SK-N-SH (cell line): ENCODE measurements around the gene CDH13.

Experiments used
- CTCF ChIP-seq: fragments of 200-600 bp; sonication (generic); IDR thresholded peaks from 2 replicates; pipeline ENCODE4 v1.6.1; 2017; ENCODE audit warnings: antibody characterized with exemption, mild to moderate bottlenecking, moderate library complexity
- ELF1 ChIP-seq: IDR thresholded peaks from 2 replicates; pipeline ENCODE4 v1.4.0; 2012
- EP300 ChIP-seq, 2 experiments: IDR thresholded peaks; 2 replicates each; pipeline versions ENCODE4 v1.4.0 to v1.6.1; 2012; ENCODE audit warnings: borderline replicate concordance in 1 of 2, low read depth in 1 of 2, low read length in 1 of 2
- EZH2phosphoT487 ChIP-seq: fragments of 200-600 bp; sonication (generic); IDR thresholded peaks from 2 replicates; pipeline ENCODE4 v1.6.1; 2017; ENCODE audit warnings: low read depth, mixed run types, mild to moderate bottlenecking, antibody characterized with exemption, moderate library complexity, borderline replicate concordance
- MXI1 ChIP-seq: IDR thresholded peaks from 2 replicates; pipeline ENCODE4 v1.6.1; 2012; ENCODE audit warnings: mild to moderate bottlenecking, low read depth, low read length, improper control_type of control experiment
- PBX3 ChIP-seq: IDR thresholded peaks from 2 replicates; pipeline ENCODE4; 2012
- POLR2AphosphoS5 ChIP-seq: IDR thresholded peaks from 2 replicates; pipeline ENCODE4 v1.6.1; 2012; ENCODE audit warnings: low read depth, low read length
- SMC3 ChIP-seq: IDR thresholded peaks from 2 replicates; pipeline ENCODE4 v1.6.1; 2012; ENCODE audit warnings: low read depth, low read length, improper control_type of control experiment
- YY1 ChIP-seq: IDR thresholded peaks from 2 replicates; pipeline ENCODE4 v1.4.0; 2012; ENCODE audit warnings: low read depth, mild to moderate bottlenecking

GRCh38 chr16:83626204-83626603 lies 999.4 kb downstream of the CDH13 start:
- TF ChIP-seq CTCF (no peak), YY1 (no peak), EP300 (IDR thresholded peaks at IDR 0.05; ENCODE audit: borderline replicate concordance in 1 of 2, low read depth in 1 of 2, low read length in 1 of 2) (no peak), ELF1 (no peak), EZH2phosphoT487 (no peak), POLR2AphosphoS5 (no peak), SMC3 (no peak), MXI1 (no peak), PBX3 (no peak)
